ENCODE results near the gene ANKRD16.
A peak's percentile ranks its signal among the peaks of the same experiment; 100 is the strongest.
"Not testable (repeated sequence)": the region's sequence is repeated elsewhere in the genome, so short reads cannot be mapped to it uniquely, and the experiment has no call there.

ANKRD16 gene

DNA sequence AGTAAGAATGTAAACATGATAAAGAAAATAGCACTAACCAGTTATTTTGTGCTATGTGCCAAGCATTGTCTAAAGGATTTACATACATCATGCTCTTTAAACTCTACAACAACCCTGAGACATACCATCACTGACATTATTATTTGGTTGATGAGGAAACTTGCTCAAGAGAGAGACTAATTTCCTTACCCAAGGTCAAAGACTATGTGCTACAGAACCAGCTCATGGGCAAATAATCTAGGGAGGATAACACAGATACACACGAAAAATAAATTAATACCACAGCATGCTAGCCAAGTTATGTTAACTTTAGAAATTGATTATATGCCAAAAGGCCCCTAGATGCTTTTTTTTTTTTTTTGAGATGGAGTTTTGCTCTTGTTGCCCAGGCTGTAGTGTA is 2.7 kb downstream of the ANKRD16 start:
- no peaks in the 10 kb centered on the region for H3K27me3 ChIP-seq (replicated peaks; ENCODE audit: control insufficient read depth, insufficient read depth, low read length, poor library complexity, severe bottlenecking)
- H3K4me1 ChIP-seq (ENCODE audit: control insufficient read depth, insufficient read depth, low read length, poor library complexity, severe bottlenecking), result peaks cover 12% of the 10 kb centered on the region
- DNase-seq, result no peak
- H3K9me3 ChIP-seq (ENCODE audit: control insufficient read depth, low read length), result no peaks in the 10 kb centered on the region
- no peak overlapping the region for H3K27ac ChIP-seq (ENCODE audit: insufficient read depth, low read length, poor library complexity, severe bottlenecking)
- peaks cover 14% of the 10 kb centered on the region for H3K36me3 ChIP-seq (ENCODE audit: control insufficient read depth, insufficient read depth, low read length)
- no peak overlapping the region for H3K4me3 ChIP-seq (ENCODE audit: insufficient read depth, low read depth, low read length, poor library complexity, severe bottlenecking)

DNA sequence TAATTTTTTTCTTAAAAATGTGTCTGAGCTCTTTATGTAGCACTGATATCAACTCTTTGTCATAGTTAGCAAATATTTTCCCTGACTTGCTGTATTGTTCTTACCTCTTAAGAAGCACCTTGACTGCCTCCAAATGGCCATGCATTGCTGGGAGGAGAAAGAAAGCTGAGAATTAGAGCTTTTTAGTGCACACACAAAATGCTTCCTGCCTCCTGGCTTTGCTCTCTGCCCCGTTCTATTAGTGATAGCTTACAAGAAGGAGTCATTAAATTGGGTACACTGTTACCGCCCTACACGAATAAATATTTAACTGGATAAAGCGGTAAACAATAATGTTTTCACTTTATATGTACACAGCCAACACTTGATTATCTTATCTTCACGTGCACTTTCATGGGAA is 4.1 kb downstream of the ANKRD16 start:
- H3K36me3 ChIP-seq (ENCODE audit: control insufficient read depth, insufficient read depth, low read length), result peaks cover 14% of the 10 kb centered on the region
- no peaks in the 10 kb centered on the region for H3K9me3 ChIP-seq (ENCODE audit: control insufficient read depth, low read length)
- no peak overlapping the region for H3K4me3 ChIP-seq (ENCODE audit: insufficient read depth, low read depth, low read length, poor library complexity, severe bottlenecking)
- no peak overlapping the region for H3K27ac ChIP-seq (ENCODE audit: insufficient read depth, low read length, poor library complexity, severe bottlenecking)
- no peaks in the 10 kb centered on the region for H3K27me3 ChIP-seq (replicated peaks; ENCODE audit: control insufficient read depth, insufficient read depth, low read length, poor library complexity, severe bottlenecking)
- DNase-seq, result no peak
- H3K4me1 ChIP-seq (ENCODE audit: control insufficient read depth, insufficient read depth, low read length, poor library complexity, severe bottlenecking), result peaks cover 8% of the 10 kb centered on the region

DNA sequence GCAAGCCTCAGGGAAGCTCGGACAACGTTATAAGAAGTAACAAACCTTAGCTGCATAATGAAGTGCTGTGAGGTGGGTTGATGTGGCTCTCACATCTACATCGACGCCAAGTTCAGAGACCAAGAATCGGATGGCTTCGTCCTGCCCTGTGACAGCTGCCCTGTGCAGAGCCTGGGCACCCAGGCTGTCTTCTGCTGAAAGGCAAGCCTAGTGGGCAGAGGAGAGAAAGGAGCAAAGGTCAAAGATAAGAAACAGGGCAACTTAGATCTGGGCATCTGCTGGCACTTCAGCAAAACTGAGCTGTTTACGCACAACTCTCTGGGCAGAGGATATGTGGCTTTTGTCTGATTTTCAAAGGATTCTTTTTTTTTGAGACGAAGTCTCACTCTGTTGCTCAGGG is 6.7 kb downstream of the ANKRD16 start:
- no peak for DNase-seq
- no peaks in the 10 kb centered on the region for H3K27me3 ChIP-seq (replicated peaks; ENCODE audit: control insufficient read depth, insufficient read depth, low read length, poor library complexity, severe bottlenecking)
- no peaks in the 10 kb centered on the region for H3K9me3 ChIP-seq (ENCODE audit: control insufficient read depth, low read length)
- H3K27ac ChIP-seq (ENCODE audit: insufficient read depth, low read length, poor library complexity, severe bottlenecking), result no peak overlapping the region
- H3K4me3 ChIP-seq (ENCODE audit: insufficient read depth, low read depth, low read length, poor library complexity, severe bottlenecking), result no peak overlapping the region
- H3K4me1 ChIP-seq (ENCODE audit: control insufficient read depth, insufficient read depth, low read length, poor library complexity, severe bottlenecking), result no peaks in the 10 kb centered on the region
- peaks cover 18% of the 10 kb centered on the region for H3K36me3 ChIP-seq (ENCODE audit: control insufficient read depth, insufficient read depth, low read length)

DNA sequence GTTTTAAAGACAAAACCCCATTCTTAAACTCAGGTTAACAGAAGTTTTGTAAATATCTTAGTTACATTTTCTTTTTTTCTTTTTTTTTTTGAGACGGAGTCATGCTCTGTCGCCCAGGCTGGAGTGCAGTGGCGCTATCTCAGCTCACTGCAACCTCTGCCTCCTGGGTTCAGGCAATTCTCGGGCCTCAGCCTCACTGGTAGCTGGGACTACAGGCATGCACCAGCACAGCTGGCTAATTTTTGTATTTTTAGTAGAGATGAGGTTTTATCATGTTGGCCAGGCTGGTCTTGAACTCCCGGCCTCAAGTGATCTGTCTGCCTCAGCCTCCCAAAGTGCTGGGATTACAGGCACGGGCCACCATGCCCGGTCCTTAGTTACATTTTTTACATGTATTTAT is 12.7 kb downstream of the ANKRD16 start:
- H3K4me3 ChIP-seq (ENCODE audit: insufficient read depth, low read depth, low read length, poor library complexity, severe bottlenecking); H3K9me3 ChIP-seq (ENCODE audit: control insufficient read depth, low read length); H3K27ac ChIP-seq (ENCODE audit: insufficient read depth, low read length, poor library complexity, severe bottlenecking); H3K36me3 ChIP-seq (ENCODE audit: control insufficient read depth, insufficient read depth, low read length); H3K4me1 ChIP-seq (ENCODE audit: control insufficient read depth, insufficient read depth, low read length, poor library complexity, severe bottlenecking); H3K27me3 ChIP-seq (replicated peaks; ENCODE audit: control insufficient read depth, insufficient read depth, low read length, poor library complexity, severe bottlenecking); DNase-seq: not testable (repeated sequence)

DNA sequence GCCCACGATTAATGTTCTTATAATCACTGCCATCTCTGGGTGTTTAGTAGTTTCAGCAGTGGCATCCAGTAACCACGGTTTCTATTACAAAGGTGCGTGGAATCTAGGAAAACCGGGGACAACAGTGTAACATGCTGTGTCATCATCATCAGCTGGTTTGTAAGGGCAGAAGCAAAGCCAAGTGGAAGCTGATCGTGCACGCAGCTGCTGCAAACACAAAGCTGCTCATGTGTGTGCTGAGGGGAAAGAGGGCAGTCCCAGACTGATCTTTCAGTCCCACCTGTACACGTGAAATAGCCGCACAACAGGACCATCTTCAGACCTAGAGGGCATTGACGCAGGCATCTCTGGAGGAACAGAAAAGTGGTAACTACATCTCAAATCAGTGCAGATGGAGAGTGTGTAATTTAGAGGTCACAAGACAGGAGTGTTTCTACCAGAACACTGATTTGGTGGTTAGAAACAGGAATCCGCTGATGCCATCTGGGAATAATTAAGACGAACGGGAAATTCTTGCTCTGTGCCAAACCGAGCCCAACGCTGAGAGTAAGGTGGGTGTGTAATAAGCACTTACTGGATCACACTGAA is 13.4 kb downstream of the ANKRD16 start:
- Histone ChIP-seq H3K9me3 (ENCODE audit: control insufficient read depth, low read length) (no peaks in the 10 kb centered on the region), H3K27me3 (replicated peaks; ENCODE audit: control insufficient read depth, insufficient read depth, low read length, poor library complexity, severe bottlenecking) (no peaks in the 10 kb centered on the region), H3K36me3 (ENCODE audit: control insufficient read depth, insufficient read depth, low read length) (peaks cover 8% of the 10 kb centered on the region), H3K27ac (ENCODE audit: insufficient read depth, low read length, poor library complexity, severe bottlenecking) (no peak overlapping the region), H3K4me3 (ENCODE audit: insufficient read depth, low read depth, low read length, poor library complexity, severe bottlenecking) (no peak overlapping the region), H3K4me1 (ENCODE audit: control insufficient read depth, insufficient read depth, low read length, poor library complexity, severe bottlenecking) (no peaks in the 10 kb centered on the region)
- no peak for DNase-seq

DNA sequence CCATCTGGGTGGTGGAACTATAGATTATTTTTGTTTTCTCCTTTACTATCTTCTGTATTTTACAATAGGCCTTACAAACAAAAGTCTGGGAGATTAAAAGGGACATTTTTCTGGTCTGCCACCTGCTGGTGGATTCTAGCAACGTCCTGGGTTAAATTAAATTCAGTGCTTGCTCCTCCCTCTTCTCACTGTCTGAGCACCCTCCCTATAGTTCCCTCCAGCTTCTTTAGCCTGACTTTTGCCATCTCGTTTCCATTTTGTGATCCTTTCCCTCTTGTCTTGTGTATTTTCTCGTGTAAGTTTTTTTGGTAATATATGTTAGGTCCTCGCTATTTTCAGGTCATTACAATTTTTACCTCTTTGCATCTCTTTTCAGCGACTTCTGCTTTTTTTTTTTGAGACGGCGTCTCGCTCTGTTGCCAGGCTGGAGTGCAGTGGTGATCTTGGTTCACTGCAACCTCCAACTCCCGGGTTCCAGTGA is 16.1 kb downstream of the ANKRD16 start:
- Histone ChIP-seq H3K4me3 (ENCODE audit: insufficient read depth, low read depth, low read length, poor library complexity, severe bottlenecking) (no peak overlapping the region), H3K9me3 (ENCODE audit: control insufficient read depth, low read length) (no peaks in the 10 kb centered on the region), H3K27me3 (replicated peaks; ENCODE audit: control insufficient read depth, insufficient read depth, low read length, poor library complexity, severe bottlenecking) (no peaks in the 10 kb centered on the region), H3K27ac (ENCODE audit: insufficient read depth, low read length, poor library complexity, severe bottlenecking) (no peak overlapping the region), H3K4me1 (ENCODE audit: control insufficient read depth, insufficient read depth, low read length, poor library complexity, severe bottlenecking) (no peaks in the 10 kb centered on the region), H3K36me3 (ENCODE audit: control insufficient read depth, insufficient read depth, low read length) (peaks cover 8% of the 10 kb centered on the region)
- DNase-seq, result peak; percentile 6 to 39 (median 32)

DNA sequence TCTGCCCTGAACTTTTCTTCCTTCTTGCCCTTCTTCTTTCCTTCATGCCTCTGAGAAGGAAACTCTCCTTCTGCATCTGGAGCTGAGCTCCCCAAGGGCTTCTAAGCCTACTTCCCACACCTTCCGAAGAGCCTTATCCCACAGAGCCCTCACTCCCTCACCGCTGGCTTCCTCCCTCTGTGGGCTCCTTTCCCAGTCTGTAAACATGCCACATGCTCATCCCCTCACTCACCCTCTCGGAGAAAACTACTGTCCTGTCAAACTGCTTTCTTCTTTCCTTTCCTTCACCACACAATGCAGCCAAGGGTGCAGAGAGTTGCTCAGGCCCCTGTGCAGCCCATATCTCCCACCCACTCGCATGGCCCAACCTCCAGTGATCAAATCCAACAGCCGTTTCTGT is 18.1 kb downstream of the ANKRD16 start:
- Histone ChIP-seq H3K27ac (ENCODE audit: insufficient read depth, low read length, poor library complexity, severe bottlenecking) (no peak overlapping the region), H3K4me3 (ENCODE audit: insufficient read depth, low read depth, low read length, poor library complexity, severe bottlenecking) (no peak overlapping the region), H3K4me1 (ENCODE audit: control insufficient read depth, insufficient read depth, low read length, poor library complexity, severe bottlenecking) (no peaks in the 10 kb centered on the region), H3K27me3 (replicated peaks; ENCODE audit: control insufficient read depth, insufficient read depth, low read length, poor library complexity, severe bottlenecking) (no peaks in the 10 kb centered on the region), H3K9me3 (ENCODE audit: control insufficient read depth, low read length) (no peaks in the 10 kb centered on the region), H3K36me3 (ENCODE audit: control insufficient read depth, insufficient read depth, low read length) (no peaks in the 10 kb centered on the region)
- no peak for DNase-seq

DNA sequence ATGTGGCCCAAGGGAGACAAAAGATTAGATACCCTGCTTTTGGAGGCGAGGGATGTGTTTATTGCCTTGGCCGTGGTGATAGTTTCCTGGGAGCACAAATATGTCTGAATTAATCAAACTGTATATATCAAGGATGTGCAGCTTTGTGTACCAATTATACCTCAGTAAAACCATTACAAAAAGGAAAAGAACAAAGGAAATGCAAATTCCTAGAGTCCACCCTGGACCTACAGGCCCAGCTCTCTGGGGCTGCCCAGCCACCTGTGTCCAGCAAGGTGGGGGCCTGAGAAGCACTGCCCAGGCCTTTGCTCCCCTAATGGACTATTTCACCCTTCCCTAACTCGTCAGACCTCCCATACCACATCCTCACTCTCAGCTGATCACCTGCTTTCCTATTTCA is 20.5 kb downstream of the ANKRD16 start:
- no peaks in the 10 kb centered on the region for H3K4me1 ChIP-seq (ENCODE audit: control insufficient read depth, insufficient read depth, low read length, poor library complexity, severe bottlenecking)
- DNase-seq, result no peak
- H3K4me3 ChIP-seq (ENCODE audit: insufficient read depth, low read depth, low read length, poor library complexity, severe bottlenecking), result no peak overlapping the region
- H3K27me3 ChIP-seq (replicated peaks; ENCODE audit: control insufficient read depth, insufficient read depth, low read length, poor library complexity, severe bottlenecking), result no peaks in the 10 kb centered on the region
- no peak overlapping the region for H3K27ac ChIP-seq (ENCODE audit: insufficient read depth, low read length, poor library complexity, severe bottlenecking)
- H3K9me3 ChIP-seq (ENCODE audit: control insufficient read depth, low read length), result no peaks in the 10 kb centered on the region
- H3K36me3 ChIP-seq (ENCODE audit: control insufficient read depth, insufficient read depth, low read length), result no peaks in the 10 kb centered on the region

DNA sequence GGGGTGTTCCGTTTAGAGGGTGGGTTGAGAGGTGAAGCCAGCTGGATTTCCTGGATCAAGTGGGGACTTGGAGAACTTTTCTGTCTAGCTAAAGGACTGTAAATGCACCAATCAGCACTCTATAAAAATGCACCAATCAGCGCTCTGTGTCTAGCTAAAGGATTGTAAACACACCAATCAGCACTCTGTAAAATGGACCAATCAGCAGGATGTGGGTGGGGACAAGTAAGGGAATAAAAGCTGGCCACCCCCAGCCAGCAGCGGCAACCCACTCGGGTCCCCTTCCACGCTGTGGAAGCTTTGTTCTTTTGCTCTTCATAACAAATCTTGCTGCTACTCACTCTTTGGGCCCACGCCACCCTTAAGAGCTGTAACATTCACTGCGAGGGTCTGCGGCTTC is 21.3 kb downstream of the ANKRD16 start:
- H3K27ac ChIP-seq (ENCODE audit: insufficient read depth, low read length, poor library complexity, severe bottlenecking); H3K27me3 ChIP-seq (replicated peaks; ENCODE audit: control insufficient read depth, insufficient read depth, low read length, poor library complexity, severe bottlenecking); H3K9me3 ChIP-seq (ENCODE audit: control insufficient read depth, low read length); H3K4me1 ChIP-seq (ENCODE audit: control insufficient read depth, insufficient read depth, low read length, poor library complexity, severe bottlenecking); H3K4me3 ChIP-seq (ENCODE audit: insufficient read depth, low read depth, low read length, poor library complexity, severe bottlenecking); H3K36me3 ChIP-seq (ENCODE audit: control insufficient read depth, insufficient read depth, low read length); DNase-seq: not testable (repeated sequence)

DNA sequence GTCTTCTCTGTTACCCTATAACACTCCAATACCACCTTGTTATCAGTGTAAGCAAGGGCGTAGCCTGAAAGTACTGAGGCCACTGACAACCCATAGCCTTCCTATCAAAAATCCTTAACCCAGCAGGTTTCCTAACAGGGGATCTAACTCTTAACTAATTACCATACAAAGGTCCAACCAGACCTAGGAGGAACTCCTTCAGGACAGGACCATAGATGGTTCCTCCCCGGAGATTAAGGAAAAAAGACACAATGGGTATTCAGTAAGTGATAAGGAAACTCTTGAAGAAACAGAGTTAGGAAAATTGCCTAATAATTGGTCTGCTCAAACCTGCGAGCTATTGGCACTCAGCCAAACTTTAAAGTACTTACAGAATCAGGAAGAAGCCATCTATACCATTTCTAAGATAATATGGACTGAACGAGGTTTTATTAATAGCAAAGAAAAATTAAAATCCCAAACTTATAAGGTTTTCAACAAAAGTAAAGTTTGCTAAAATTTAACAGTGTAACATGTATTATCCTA is 22.5 kb downstream of the ANKRD16 start:
- not testable (repeated sequence) for H3K36me3 ChIP-seq (ENCODE audit: control insufficient read depth, insufficient read depth, low read length); H3K27me3 ChIP-seq (replicated peaks; ENCODE audit: control insufficient read depth, insufficient read depth, low read length, poor library complexity, severe bottlenecking); H3K9me3 ChIP-seq (ENCODE audit: control insufficient read depth, low read length); H3K27ac ChIP-seq (ENCODE audit: insufficient read depth, low read length, poor library complexity, severe bottlenecking); DNase-seq; H3K4me1 ChIP-seq (ENCODE audit: control insufficient read depth, insufficient read depth, low read length, poor library complexity, severe bottlenecking); H3K4me3 ChIP-seq (ENCODE audit: insufficient read depth, low read depth, low read length, poor library complexity, severe bottlenecking)
